B cell (primary cell): ENCODE data around the gene MCUB.

ENCODE experiments used
- CTCF ChIP-seq: fragments of 200-600 bp; IDR thresholded peaks from one replicate; pipeline ENCODE4 v1.8.0; 2022; ENCODE audit warnings: antibody characterized with exemption, mild to moderate bottlenecking
- EZH2 ChIP-seq: IDR thresholded peaks from 2 replicates; pipeline ENCODE4 v1.6.1; 2012; ENCODE audit warnings: borderline replicate concordance, low read depth, mild to moderate bottlenecking, moderate library complexity, low read length; ENCODE audit not compliant: insufficient read depth, poor library complexity, severe bottlenecking

GRCh38 chr4:109576462-109576861 lies 16.4 kb downstream of the MCUB start:
- TF ChIP-seq EZH2 = no peak
- no peak for TF ChIP-seq CTCF
